WERI-Rb-1 (cell line): ENCODE results near the gene LAMA1.

Source experiments
- DNase-seq: peaks from one replicate; pipeline ENCODE4 v3.0.0-alpha.2; 2020
- H3K27ac ChIP-seq: fragments of 250-450 bp; sonication (Bioruptor Pico); 2 replicates; pipeline ENCODE4 v1.5.1; 2020; ENCODE audit warnings: mild to moderate bottlenecking, moderate library complexity
- H3K27me3 ChIP-seq: fragments of 250-450 bp; sonication (Bioruptor Pico); 2 replicates; pipeline ENCODE4 v1.5.1; 2021; ENCODE audit warnings: mild to moderate bottlenecking, low read depth, moderate library complexity; ENCODE audit not compliant: insufficient read depth, severe bottlenecking
- H3K36me3 ChIP-seq: fragments of 250-450 bp; sonication (Bioruptor Pico); 2 replicates; pipeline ENCODE4 v1.5.1; 2020; ENCODE audit warnings: mild to moderate bottlenecking, moderate library complexity
- H3K4me3 ChIP-seq: 2 replicates; pipeline ENCODE4 v1.5.1; 2011; ENCODE audit warnings: low read depth, mild to moderate bottlenecking, control low read depth, low read length
- H3K9me3 ChIP-seq: fragments of 250-450 bp; sonication (Bioruptor Pico); 2 replicates; pipeline ENCODE4 v1.5.1; 2021; ENCODE audit warnings: mild to moderate bottlenecking, moderate library complexity; ENCODE audit not compliant: severe bottlenecking
- CTCF ChIP-seq: IDR thresholded peaks from 2 replicates; pipeline ENCODE4 v1.5.1; 2011; ENCODE audit warnings: low read depth, mild to moderate bottlenecking, control low read depth, inconsistent platforms, low read length

Gene LAMA1

GRCh38 chr18:7038330-7038851, 79.2 kb downstream of the LAMA1 start:
- H3K9me3 ChIP-seq = no peaks in the 10 kb centered on the region
- TF ChIP-seq CTCF = peak; percentile 88
- DNase-seq = peak; percentile 80
- H3K36me3 ChIP-seq = no peaks in the 10 kb centered on the region
- H3K27me3 ChIP-seq = no peaks in the 10 kb centered on the region
- no peak overlapping the region; the same call in 1 of the 2 replicates for H3K27ac ChIP-seq
- H3K4me3 ChIP-seq = no peak overlapping the region

DNA sequence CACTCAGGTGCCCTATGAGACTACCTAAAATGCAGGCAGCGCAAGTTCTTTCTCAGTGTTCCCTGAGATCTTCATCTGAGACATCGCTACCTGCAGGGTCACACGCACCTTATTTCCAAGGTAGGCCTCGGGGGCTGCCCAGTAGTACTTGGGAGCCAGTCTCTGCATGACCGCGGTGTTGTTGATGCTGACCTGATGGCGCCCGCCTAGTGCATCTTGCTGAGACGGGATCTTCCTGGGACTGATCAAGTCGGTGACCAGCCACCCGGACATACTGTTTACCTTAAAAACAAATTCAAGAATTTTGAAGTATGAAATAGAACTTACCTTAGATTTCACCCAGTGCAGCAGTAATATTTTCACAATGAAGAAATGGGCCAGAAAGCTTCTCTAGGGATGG, 80.1 kb downstream of the LAMA1 start:
- Histone ChIP-seq H3K9me3 (no peaks in the 10 kb centered on the region), H3K36me3 (no peaks in the 10 kb centered on the region), H3K4me3 (no peak overlapping the region), H3K27ac (no peak overlapping the region), H3K27me3 (no peaks in the 10 kb centered on the region)
- DNase-seq = no peak
- no peak for TF ChIP-seq CTCF

GRCh38 chr18:7035807-7036206, 81.8 kb downstream of the LAMA1 start:
- Histone ChIP-seq H3K9me3 (no peaks in the 10 kb centered on the region), H3K4me3 (no peak overlapping the region), H3K36me3 (no peaks in the 10 kb centered on the region), H3K27ac (no peak overlapping the region), H3K27me3 (no peaks in the 10 kb centered on the region)
- no peak for DNase-seq
- no peak for TF ChIP-seq CTCF

GRCh38 chr18:7034924-7035323, 82.7 kb downstream of the LAMA1 start:
- TF ChIP-seq CTCF = no peak
- Histone ChIP-seq H3K27ac (no peak overlapping the region), H3K36me3 (no peaks in the 10 kb centered on the region), H3K27me3 (no peaks in the 10 kb centered on the region), H3K9me3 (no peaks in the 10 kb centered on the region), H3K4me3 (no peak overlapping the region)
- DNase-seq = no peak

DNA sequence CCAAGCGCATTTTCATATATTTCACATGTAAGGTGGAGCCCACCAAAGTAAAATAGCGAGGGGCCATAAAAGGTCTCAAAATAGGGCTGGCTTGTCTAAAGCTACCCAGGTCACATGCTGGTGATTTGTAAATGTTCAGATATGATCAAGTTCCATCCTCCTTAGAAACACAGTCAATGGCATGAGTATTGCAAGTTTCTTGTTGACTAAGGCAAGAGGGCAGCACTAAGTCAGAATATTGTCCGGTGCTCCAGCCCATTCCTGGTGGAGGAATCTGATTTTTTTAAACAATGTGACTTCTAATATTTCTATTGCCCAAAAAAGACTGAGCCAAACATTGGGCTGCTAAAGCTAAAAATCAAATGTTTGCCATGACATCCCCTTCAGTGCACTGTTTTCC, 85.1 kb downstream of the LAMA1 start:
- no peak overlapping the region for H3K4me3 ChIP-seq
- TF ChIP-seq CTCF = no peak
- H3K27me3 ChIP-seq = no peaks in the 10 kb centered on the region
- no peaks in the 10 kb centered on the region for H3K9me3 ChIP-seq
- no peaks in the 10 kb centered on the region for H3K36me3 ChIP-seq
- DNase-seq = no peak
- no peak overlapping the region for H3K27ac ChIP-seq

GRCh38 chr18:7028625-7029024, 89.0 kb downstream of the LAMA1 start:
- H3K36me3 ChIP-seq = no peaks in the 10 kb centered on the region
- TF ChIP-seq CTCF = no peak
- no peak overlapping the region for H3K4me3 ChIP-seq
- no peaks in the 10 kb centered on the region for H3K27me3 ChIP-seq
- H3K9me3 ChIP-seq = no peaks in the 10 kb centered on the region
- no peak for DNase-seq
- H3K27ac ChIP-seq = no peak overlapping the region
